Large intestine (tissue), 3 donors: Measurements from ENCODE around the gene CBFB. TPM values are rescaled to one million over a fixed set of nuclear protein-coding genes. Genes with fewer than 3 reads are reported as not detected.

Source experiments
- DNase-seq, 2 donors: peaks; one replicate each; pipeline versions ENCODE4 v3.0.0 to v3.0.0-alpha.2; 2013
- H3K27ac ChIP-seq: one replicate; pipeline ENCODE4 v1.5.1; 2013; ENCODE audit warnings: low read length
- H3K27me3 ChIP-seq: 2 replicates; pipeline ENCODE4 v1.6.1; 2013; ENCODE audit warnings: low read length; ENCODE audit not compliant: control insufficient read depth, insufficient read depth
- H3K36me3 ChIP-seq: 2 replicates; pipeline ENCODE4 v1.6.1; 2013; ENCODE audit warnings: low read length; ENCODE audit not compliant: control insufficient read depth, insufficient read depth
- H3K4me1 ChIP-seq: one replicate; pipeline ENCODE4 v1.6.1; 2013; ENCODE audit warnings: low read length; ENCODE audit not compliant: control insufficient read depth, insufficient read depth
- H3K4me3 ChIP-seq: one replicate; pipeline ENCODE4 v1.5.1; 2013; ENCODE audit warnings: low read length
- H3K9me3 ChIP-seq: one replicate; pipeline ENCODE4 v1.6.1; 2013; ENCODE audit warnings: mild to moderate bottlenecking, low read depth, low read length, moderate library complexity; ENCODE audit not compliant: control insufficient read depth
- WGBS: methylation state at CpG from one replicate; pipeline ENCODE4 v1.1.5; 2013; ENCODE audit warnings: low lambda C conversion rate; ENCODE audit not compliant: insufficient coverage; 5-methylcytosine and 5-hydroxymethylcytosine counted together
- polyA plus RNA-seq: library from polyadenylated mRNA; unstranded; fragments of 120-200 nt; gene quantifications from one replicate; pipeline ENCODE4 v1.2.1, GENCODE V29; 2013

Gene CBFB
- polyA plus RNA-seq, 1 donor = 25.1 TPM

- no peak for DNase-seq
- Histone ChIP-seq H3K4me3 (no peak overlapping the region), H3K27me3 (no peaks in the 10 kb centered on the region), H3K9me3 (no peaks in the 10 kb centered on the region), H3K27ac (no peak overlapping the region), H3K36me3 (peaks cover 60% of the 10 kb centered on the region), H3K4me1 (no peaks in the 10 kb centered on the region)
Observed at GRCh38 chr16:67128417-67128816, 99.5 kb downstream of the CBFB start.

- no peaks in the 10 kb centered on the region for H3K27me3 ChIP-seq
- no peak overlapping the region for H3K4me3 ChIP-seq
- H3K36me3 ChIP-seq = peaks cover 57% of the 10 kb centered on the region
- H3K4me1 ChIP-seq = no peaks in the 10 kb centered on the region
- DNase-seq = no peak
- H3K27ac ChIP-seq = no peak overlapping the region
- no peaks in the 10 kb centered on the region for H3K9me3 ChIP-seq
- no CpG with 5 or more reads among the region's 3 CpGs for WGBS
Observed at GRCh38 chr16:67128887-67129286, 99.9 kb downstream of the CBFB start.

- no peak overlapping the region for H3K27ac ChIP-seq
- no CpG with 5 or more reads among the region's 3 CpGs for WGBS
- no peak overlapping the region for H3K4me3 ChIP-seq
- no peaks in the 10 kb centered on the region for H3K9me3 ChIP-seq
- H3K4me1 ChIP-seq = no peaks in the 10 kb centered on the region
- peaks cover 59% of the 10 kb centered on the region for H3K36me3 ChIP-seq
- no peak for DNase-seq
- H3K27me3 ChIP-seq = no peaks in the 10 kb centered on the region
Observed at GRCh38 chr16:67129422-67129821, 100.5 kb downstream of the CBFB start.

GRCh38 chr16:67137605-67138004 is 108.7 kb downstream of the CBFB start:
- Histone ChIP-seq H3K27me3 (no peaks in the 10 kb centered on the region), H3K27ac (no peak overlapping the region), H3K4me3 (no peak overlapping the region), H3K9me3 (no peaks in the 10 kb centered on the region), H3K4me1 (no peaks in the 10 kb centered on the region), H3K36me3 (peaks cover 81% of the 10 kb centered on the region)
- peak; percentile 54 to 80 for DNase-seq
- no CpG with 5 or more reads among the region's 3 CpGs for WGBS

- Histone ChIP-seq H3K4me3 (no peak overlapping the region), H3K4me1 (no peaks in the 10 kb centered on the region), H3K9me3 (no peaks in the 10 kb centered on the region), H3K27ac (no peak overlapping the region), H3K27me3 (no peaks in the 10 kb centered on the region), H3K36me3 (peaks cover 85% of the 10 kb centered on the region)
- no CpG with 5 or more reads among the region's 13 CpGs for whole genome bisulfite sequencing
- no peak for DNase-seq
Observed at GRCh38 chr16:67141391-67141790, 112.4 kb downstream of the CBFB start.

- no peak for DNase-seq
- H3K36me3 ChIP-seq = peaks cover 89% of the 10 kb centered on the region
- H3K4me3 ChIP-seq = no peak overlapping the region
Observed at GRCh38 chr16:67142342-67142741, 113.4 kb downstream of the CBFB start.

GRCh38 chr16:67144943-67145342 is 116.0 kb downstream of the CBFB start:
- H3K27ac ChIP-seq = no peak overlapping the region
- DNase-seq = no peak
- H3K27me3 ChIP-seq = peaks cover 11% of the 10 kb centered on the region
- WGBS = no CpG with 5 or more reads among the region's 2 CpGs
- peaks cover 75% of the 10 kb centered on the region for H3K36me3 ChIP-seq
- peaks cover 8% of the 10 kb centered on the region for H3K9me3 ChIP-seq
- no peaks in the 10 kb centered on the region for H3K4me1 ChIP-seq
- no peak overlapping the region for H3K4me3 ChIP-seq

More at GRCh38 chr16:67142342-67142741, 113.4 kb downstream of the CBFB start:
- Histone ChIP-seq H3K9me3 (no peaks in the 10 kb centered on the region), H3K4me1 (no peaks in the 10 kb centered on the region), H3K27ac (no peak overlapping the region), H3K27me3 (no peaks in the 10 kb centered on the region)
- WGBS = no CpG with 5 or more reads among the region's 9 CpGs

- H3K36me3 ChIP-seq = peaks cover 67% of the 10 kb centered on the region
- H3K9me3 ChIP-seq = peaks cover 8% of the 10 kb centered on the region
- DNase-seq = no peak
- no peaks in the 10 kb centered on the region for H3K4me1 ChIP-seq
- peaks cover 17% of the 10 kb centered on the region for H3K27me3 ChIP-seq
- H3K4me3 ChIP-seq = no peak overlapping the region
- no CpG with 5 or more reads among the region's 2 CpGs for WGBS
- H3K27ac ChIP-seq = no peak overlapping the region
Observed at GRCh38 chr16:67145746-67146145, 116.8 kb downstream of the CBFB start.

GRCh38 chr16:67146523-67147357 is 117.8 kb downstream of the CBFB start:
- H3K4me3 ChIP-seq = no peak overlapping the region
- peaks cover 57% of the 10 kb centered on the region for H3K36me3 ChIP-seq
- H3K4me1 ChIP-seq = peaks cover 3% of the 10 kb centered on the region
- H3K27ac ChIP-seq = no peak overlapping the region
- peak in 1 of 2 donors; percentile 29 for DNase-seq
- H3K27me3 ChIP-seq = peaks cover 27% of the 10 kb centered on the region
- no CpG with 5 or more reads among the region's 7 CpGs for WGBS
- H3K9me3 ChIP-seq = peaks cover 8% of the 10 kb centered on the region

GRCh38 chr16:67147437-67148140 is 118.6 kb downstream of the CBFB start:
- DNase-seq = no peak
- peaks cover 49% of the 10 kb centered on the region for H3K36me3 ChIP-seq

More at GRCh38 chr16:67147437-67148140, 118.6 kb downstream of the CBFB start:
- Histone ChIP-seq H3K4me3 (no peak overlapping the region), H3K4me1 (peaks cover 3% of the 10 kb centered on the region), H3K27me3 (peaks cover 32% of the 10 kb centered on the region), H3K9me3 (peaks cover 8% of the 10 kb centered on the region), H3K27ac (no peak overlapping the region)
- no CpG with 5 or more reads among the region's 4 CpGs for WGBS
